GM18508 (cell line): ENCODE data around the gene PPP2R2C.

Experiments used
- ATAC-seq: cut with Tn5 transposase; IDR thresholded peaks from one replicate; pipeline ENCODE4 v1.9.1; 2021; ENCODE audit warnings: moderate number of reproducible peaks; ENCODE audit not compliant: insufficient read depth, unreplicated experiment

Gene PPP2R2C

GRCh38 chr4:6409381-6409780 is 63.0 kb downstream of the PPP2R2C start:
- ATAC-seq, result no peak

GRCh38 chr4:6408263-6408662 is 64.2 kb downstream of the PPP2R2C start:
- no peak for ATAC-seq

GRCh38 chr4:6405397-6405706 is 67.1 kb downstream of the PPP2R2C start:
- ATAC-seq, result no peak

- ATAC-seq, result no peak
Observed at GRCh38 chr4:6404611-6405396, 67.6 kb downstream of the PPP2R2C start.

DNA sequence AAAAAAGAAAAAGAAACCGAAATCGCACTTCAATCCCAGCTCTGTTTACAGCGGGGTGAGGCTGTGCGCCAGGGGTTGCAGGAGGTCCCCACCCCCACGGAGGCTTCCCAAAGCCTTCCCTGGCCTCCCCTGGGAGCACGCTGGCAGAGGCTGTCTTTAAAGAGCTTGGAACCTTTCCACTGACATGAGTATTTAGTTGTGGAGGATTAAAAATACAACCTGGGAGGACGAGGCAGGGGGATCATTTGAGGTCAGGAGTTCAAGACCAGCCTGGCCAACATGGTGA is 69.1 kb downstream of the PPP2R2C start:
- no peak for ATAC-seq

GRCh38 chr4:6402566-6403399 is 69.6 kb downstream of the PPP2R2C start:
- ATAC-seq, result no peak

GRCh38 chr4:6401797-6402196 is 70.6 kb downstream of the PPP2R2C start:
- ATAC-seq, result no peak

- no peak for ATAC-seq
Observed at GRCh38 chr4:6396696-6397236, 75.6 kb downstream of the PPP2R2C start.

DNA sequence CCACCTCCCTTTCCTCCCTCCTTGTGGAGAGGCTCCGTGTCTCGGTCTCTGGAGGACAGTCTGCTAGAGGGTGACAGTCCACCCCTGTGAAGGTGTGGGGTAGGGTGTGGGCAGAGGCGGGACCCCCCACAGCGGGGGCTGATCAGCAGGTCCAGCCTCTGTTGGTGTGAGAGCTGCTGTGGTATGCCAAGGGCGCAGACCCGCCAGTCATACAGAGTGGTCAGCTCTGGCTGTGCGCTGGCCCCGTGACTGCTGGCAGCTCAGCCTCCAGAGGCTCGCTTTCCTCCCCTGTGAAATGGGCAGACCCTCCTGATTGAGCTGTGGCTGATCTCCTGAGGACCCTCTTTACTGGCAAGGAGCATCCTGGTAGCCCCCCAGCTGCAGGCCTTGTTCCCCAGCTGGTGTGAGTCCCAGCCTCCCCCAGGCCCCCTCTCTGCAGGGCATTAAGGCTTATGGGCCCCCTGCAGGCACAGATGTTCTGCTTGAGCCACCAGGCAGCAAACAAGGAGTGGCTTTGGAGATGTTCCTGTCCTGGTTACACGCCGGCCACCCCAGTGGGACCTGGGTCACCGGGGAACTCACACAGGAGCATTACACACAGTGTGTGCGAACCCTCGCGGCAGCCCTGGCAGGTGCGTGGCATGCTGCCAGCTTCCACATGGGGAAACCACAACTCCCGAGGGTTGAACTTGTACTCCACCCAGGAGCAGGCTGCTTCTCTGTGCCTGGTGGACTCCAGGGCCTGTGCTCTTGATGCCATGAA is 76.8 kb downstream of the PPP2R2C start:
- ATAC-seq, result no peak

- ATAC-seq, result no peak
Observed at GRCh38 chr4:6394671-6395081, 77.7 kb downstream of the PPP2R2C start.

DNA sequence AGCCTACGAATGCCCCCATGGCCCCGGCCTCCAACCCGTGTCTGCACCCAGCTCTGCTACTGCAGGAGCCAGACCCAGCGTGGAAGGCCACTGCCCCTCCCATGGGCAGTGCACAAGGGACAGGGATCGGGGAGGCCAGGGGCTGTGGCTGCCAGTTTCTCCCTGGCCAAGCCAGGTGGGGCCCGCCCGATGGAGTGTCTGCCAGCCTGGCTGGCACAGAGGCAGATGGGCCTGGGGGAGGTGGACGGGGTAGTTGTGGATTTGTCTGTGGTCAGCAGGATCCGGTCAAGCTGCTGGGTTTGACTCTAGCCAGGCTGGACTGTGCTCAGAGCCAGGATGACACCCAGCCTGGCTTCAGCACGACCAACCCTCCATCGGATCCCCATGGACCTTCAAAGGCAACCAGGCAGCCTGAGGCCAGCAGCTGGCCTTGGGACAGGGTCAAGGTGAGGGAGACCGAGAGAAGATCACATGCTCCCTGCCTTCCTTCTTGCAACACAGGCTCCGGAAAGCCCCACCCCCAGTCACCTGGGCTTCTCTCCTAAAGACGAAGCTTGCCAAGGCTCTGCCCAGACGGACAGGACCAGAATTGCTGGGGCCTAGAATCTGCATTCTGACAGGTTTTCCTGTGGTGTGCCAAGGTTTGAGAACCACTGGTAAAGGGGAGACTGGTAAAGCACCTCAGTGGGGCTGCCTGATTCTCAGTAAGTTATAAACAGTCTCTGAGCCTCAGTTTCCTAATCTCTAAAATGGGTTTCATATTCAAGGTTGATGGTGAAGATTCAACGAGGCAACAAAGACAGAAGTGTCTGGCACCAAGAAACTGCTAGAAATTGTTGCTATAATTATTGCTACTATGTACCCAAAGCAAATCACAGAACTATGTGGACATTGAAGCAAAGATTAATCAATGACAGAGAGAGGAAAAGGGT is 78.6 kb downstream of the PPP2R2C start:
- no peak for ATAC-seq

GRCh38 chr4:6393066-6393465 is 79.3 kb downstream of the PPP2R2C start:
- no peak for ATAC-seq

DNA sequence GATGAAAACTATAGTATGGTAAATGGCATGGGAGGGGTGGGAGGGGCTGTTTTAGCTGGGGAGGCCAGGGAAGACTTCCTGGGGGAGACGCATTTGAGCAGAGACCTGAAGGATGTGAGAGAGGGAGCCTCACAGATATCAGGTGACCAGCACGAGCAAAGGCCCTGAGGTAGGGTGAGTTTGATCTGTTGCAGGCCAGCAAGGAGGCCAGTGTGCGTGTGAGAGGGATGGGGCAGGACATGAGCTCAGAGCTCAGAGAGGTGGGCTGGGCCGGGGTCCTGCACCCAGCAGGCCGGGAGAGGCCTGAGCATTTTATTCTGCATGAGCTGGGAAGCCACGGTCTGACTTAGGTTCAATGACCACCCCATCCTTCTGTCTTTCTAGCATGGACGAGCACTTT is 80.0 kb downstream of the PPP2R2C start:
- ATAC-seq, result no peak

DNA sequence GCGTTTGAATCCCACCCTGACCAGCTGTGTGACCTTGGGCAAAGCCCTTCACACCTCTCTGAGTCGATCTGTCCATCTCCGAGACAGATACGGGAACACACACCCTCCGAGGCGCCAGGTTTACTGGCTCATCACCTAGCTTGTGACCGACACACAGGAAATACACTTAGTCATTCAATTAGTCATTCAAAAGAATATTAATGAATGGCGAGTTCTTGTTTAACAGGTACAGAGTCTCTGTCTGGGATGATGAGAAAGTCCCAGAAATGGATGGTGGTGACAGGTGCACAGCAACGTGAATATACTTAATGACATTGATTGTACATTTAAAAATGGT is 80.6 kb downstream of the PPP2R2C start:
- no peak for ATAC-seq

GRCh38 chr4:6391186-6391851 is 81.1 kb downstream of the PPP2R2C start:
- no peak for ATAC-seq

DNA sequence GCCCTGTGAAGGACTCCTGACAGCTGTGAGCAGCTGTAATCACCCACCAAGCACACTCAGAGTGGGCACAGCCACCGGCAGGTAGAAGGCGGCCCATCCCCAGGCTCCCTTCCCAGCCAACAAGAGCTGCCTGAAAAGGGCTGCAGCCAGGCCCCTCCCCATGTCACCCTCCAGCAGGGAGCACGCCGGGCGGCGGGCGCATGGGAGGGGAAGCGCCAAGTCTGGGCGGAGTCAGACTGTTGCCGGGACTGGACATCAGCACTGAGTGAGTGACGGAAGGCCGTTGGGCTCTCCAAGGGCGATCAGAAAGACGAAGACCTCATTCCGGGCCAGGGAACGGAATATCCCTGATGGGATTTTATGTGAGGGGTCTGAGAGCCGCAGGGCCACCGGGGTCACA is 82.1 kb downstream of the PPP2R2C start:
- ATAC-seq, result no peak

- ATAC-seq, result no peak
Observed at GRCh38 chr4:6389142-6389825, 83.1 kb downstream of the PPP2R2C start.

DNA sequence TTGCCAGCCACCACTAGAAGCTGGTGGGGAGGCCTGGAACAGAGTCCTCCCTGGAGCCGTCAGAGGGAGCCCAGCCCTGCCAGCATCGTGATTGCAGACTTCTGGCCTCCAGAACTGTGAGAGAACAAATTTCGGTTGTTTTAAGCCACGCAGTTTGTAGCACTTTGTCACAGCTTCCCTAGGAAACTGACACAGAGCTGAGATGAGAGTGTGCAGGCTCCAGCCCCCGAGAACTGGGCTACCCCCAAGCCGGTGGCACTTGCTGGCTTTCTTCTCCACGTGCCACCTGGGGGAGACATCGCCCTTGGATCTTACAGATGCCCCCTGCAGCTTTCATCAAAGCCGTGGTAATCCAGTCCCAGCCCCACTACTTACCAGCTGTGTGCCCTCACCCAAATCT is 83.7 kb downstream of the PPP2R2C start:
- no peak for ATAC-seq

- no peak for ATAC-seq
Observed at GRCh38 chr4:6387946-6388345, 84.5 kb downstream of the PPP2R2C start.
